ENCODE measurements around the gene TBC1D22A. TPM values are rescaled to one million over a fixed set of nuclear protein-coding genes. Genes with fewer than 3 reads are reported as not detected.
A peak's percentile ranks its signal among the peaks of the same experiment; 100 is the strongest.

TBC1D22A gene
- total RNA-seq, 2 donors from 2014 or later, result 21.5 to 23.1 TPM

GRCh38 chr22:46770726-46771125 is 8.3 kb downstream of the TBC1D22A start:
- Histone ChIP-seq H3K27me3 (no peaks in the 10 kb centered on the region), H3K9me3 (no peaks in the 10 kb centered on the region), H3K4me3 (no peak overlapping the region), H3K4me1 (peaks cover 30% of the 10 kb centered on the region), H3K27ac (peak overlapping the region in 2 of 4 donors; percentile 4 to 72), H3K36me3 (replicated peaks in 1 of 2; ENCODE audit: insufficient read depth in 1 of 2, low read depth in 2 of 2) (no peaks in the 10 kb centered on the region)
- WGBS, 2 donors, result 59 to 82% methylated on average over 9 of the region's 9 CpGs
- DNase-seq (peak in 1 of 4 donors; percentile 64), ATAC-seq (no peak)
- intact Hi-C loops (cut with DNase I), result no loop called here
- TF ChIP-seq POLR2A (IDR thresholded peaks at IDR 0.05), result no peak
- TF ChIP-seq CTCF (IDR thresholded peaks at IDR 0.05), result no peak

DNA sequence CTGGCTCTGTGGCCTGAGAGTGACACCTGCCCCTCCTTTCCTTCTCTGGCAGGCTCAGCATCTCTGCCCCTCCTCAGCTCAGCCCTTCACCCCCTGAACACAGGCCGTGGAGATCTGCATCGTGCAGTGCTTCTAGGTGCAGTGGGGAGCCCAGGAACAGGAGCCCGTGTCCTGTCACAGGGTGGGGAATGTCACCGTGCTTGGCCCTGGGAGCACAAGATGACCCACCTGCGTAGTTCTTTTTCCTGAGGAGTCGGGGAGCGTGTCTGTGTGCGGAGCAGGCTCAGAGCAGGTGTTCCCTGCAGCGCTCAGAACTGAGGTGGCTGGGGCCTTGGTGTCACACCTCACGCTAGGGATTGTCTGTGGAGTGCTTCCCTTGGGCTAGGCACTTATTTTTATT is 10.6 kb downstream of the TBC1D22A start:
- Histone ChIP-seq H3K4me1 (peaks cover 41% of the 10 kb centered on the region), H3K4me3 (no peak overlapping the region), H3K27ac (peak overlapping the region in 3 of 4 donors; percentile 52 to 86 (median 77)), H3K36me3 (replicated peaks in 1 of 2; ENCODE audit: insufficient read depth in 1 of 2, low read depth in 2 of 2) (no peaks in the 10 kb centered on the region), H3K27me3 (no peaks in the 10 kb centered on the region), H3K9me3 (no peaks in the 10 kb centered on the region)
- intact Hi-C loops (cut with DNase I), result no loop called here
- 89 to 93% methylated on average over 5 to 9 of the region's 10 CpGs for WGBS, 2 donors
- DNase-seq, result no peak
- no peak for ATAC-seq
- no peak for TF ChIP-seq POLR2A (IDR thresholded peaks at IDR 0.05)
- TF ChIP-seq CTCF (IDR thresholded peaks at IDR 0.05), result no peak

- DNase-seq (no peak), ATAC-seq (peak; percentile 6)
- H3K4me3 ChIP-seq, result no peak overlapping the region
- peaks cover 41% of the 10 kb centered on the region for H3K4me1 ChIP-seq
- no peaks in the 10 kb centered on the region for H3K36me3 ChIP-seq (replicated peaks in 1 of 2; ENCODE audit: insufficient read depth in 1 of 2, low read depth in 2 of 2)
- intact Hi-C loops (cut with DNase I), result no loop called here
- WGBS, 2 donors, result 74 to 90% methylated on average over 17 to 24 of the region's 24 CpGs
- H3K27ac ChIP-seq, result peak overlapping the region; percentile 52 to 86 (median 75)
- H3K9me3 ChIP-seq, result no peaks in the 10 kb centered on the region
- H3K27me3 ChIP-seq, result no peaks in the 10 kb centered on the region
- TF ChIP-seq CTCF (IDR thresholded peaks at IDR 0.05) (no peak), POLR2A (IDR thresholded peaks at IDR 0.05) (peak in 1 of 3 donors; percentile 58)
Observed at GRCh38 chr22:46774253-46774979, 12.0 kb downstream of the TBC1D22A start.

DNA sequence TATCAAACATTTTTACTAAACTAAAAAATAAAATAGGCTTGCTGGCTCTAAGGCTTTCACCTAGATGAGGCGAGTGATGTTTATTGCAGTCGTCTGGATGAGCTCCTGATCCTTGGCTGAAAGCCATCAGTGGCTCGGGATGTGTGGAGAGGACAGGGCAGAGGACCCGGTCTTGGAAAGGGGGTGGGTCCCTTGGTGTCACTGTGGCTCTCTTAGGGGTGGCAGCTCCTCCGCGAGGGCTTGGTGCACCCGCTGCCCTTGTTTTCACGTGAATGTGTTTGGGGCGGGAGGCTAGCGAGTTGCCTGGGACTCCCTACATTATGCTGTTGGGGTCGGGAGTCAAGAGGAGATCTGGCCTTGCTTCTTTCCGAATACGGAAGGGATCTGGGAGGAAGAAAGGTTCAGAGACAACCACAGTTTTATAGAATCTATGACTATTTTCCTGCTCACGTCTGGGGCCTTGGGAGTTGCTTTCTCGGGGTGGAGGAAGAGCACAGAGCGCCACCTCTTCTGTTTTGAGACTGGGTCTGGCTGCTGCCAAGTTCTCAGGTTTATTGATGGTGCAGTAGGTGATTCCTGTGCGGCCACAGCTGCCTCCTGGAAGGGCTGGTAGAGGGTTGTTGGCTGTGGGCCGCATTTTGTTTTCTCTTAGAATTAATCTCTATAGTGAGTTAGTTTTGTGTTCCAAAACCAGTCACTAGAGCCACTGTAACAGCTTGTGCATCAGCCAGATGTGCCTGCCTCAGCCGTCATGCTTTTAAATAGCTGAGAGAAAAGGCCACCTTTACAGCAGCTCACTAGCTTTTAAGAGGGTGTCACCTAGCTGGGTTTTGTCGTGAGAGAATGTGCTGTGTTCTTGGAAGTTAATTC is 12.8 kb downstream of the TBC1D22A start:
- Histone ChIP-seq H3K27ac (peak overlapping the region in 3 of 4 donors; percentile 38 to 86 (median 77)), H3K4me1 (peaks cover 42% of the 10 kb centered on the region), H3K27me3 (no peaks in the 10 kb centered on the region), H3K36me3 (replicated peaks in 1 of 2; ENCODE audit: insufficient read depth in 1 of 2, low read depth in 2 of 2) (no peaks in the 10 kb centered on the region), H3K9me3 (no peaks in the 10 kb centered on the region), H3K4me3 (no peak overlapping the region)
- ATAC-seq, result no peak
- no peak for DNase-seq
- WGBS, 2 donors, result 69 to 75% methylated on average over 15 to 20 of the region's 20 CpGs
- intact Hi-C loops (cut with DNase I), result no loop called here
- TF ChIP-seq CTCF (IDR thresholded peaks at IDR 0.05) (no peak), POLR2A (IDR thresholded peaks at IDR 0.05) (no peak)
